A549 (cell line): ENCODE results near the gene TMEM88. TPM values are rescaled to one million over a fixed set of nuclear protein-coding genes. Genes with fewer than 3 reads are reported as not detected.

Source experiments
- ATAC-seq, 2 experiments: fragments of 200-7000 bp in 1 of 2; fragments of >200 bp in 1 of 2; cut with Nextera tagmentation in 1 of 2; cut with Tn5 transposase in 1 of 2; 3 replicates each; pipeline versions ENCODE4 v1.8.0 to v1.9.1; 2018 to 2020; ENCODE audit warnings: mild to moderate bottlenecking in 1 of 2, moderate library complexity in 1 of 2
- CTCF ChIA-PET: fragments of 300-600 bp; sonication (Branson Sonifier 250); formaldehyde crosslinking; extraction: SDS; loops from one replicate; lab custom pipeline; 2021; ENCODE audit warnings: antibody characterized with exemption, inconsistent platforms; lab: Yijun Ruan, JAX
- POLR2A ChIA-PET: fragments of 350-600 bp; formaldehyde crosslinking; extraction: SDS; loops from one replicate; lab custom pipeline; 2021; ENCODE audit warnings: antibody characterized with exemption, inconsistent platforms; lab: Yijun Ruan, JAX
- DNase-seq, 2 experiments: peaks; one replicate each; pipeline versions ENCODE4 v3.0.0 to v3.0.0-alpha.2; 2011 to 2016; ENCODE audit warnings: low read depth in 1 of 2, low spot score in 1 of 2
- FAIRE-seq: peaks from 2 replicates; lab custom pipeline; 2011; peaks lifted over from hg19 to GRCh38; lab: Jason Lieb, UNC
- H3K27ac ChIP-seq, 2 experiments: fragments of >200 bp; sonication (Bioruptor Twin); formaldehyde crosslinking; 3 replicates each; pipeline ENCODE4 v1.5.1; 2016 to 2017
- H3K4me1 ChIP-seq: fragments of >200 bp; sonication (Bioruptor Twin); formaldehyde crosslinking; 3 replicates; pipeline ENCODE4 v1.6.1; 2016
- H3K4me2 ChIP-seq: fragments of >200 bp; sonication (Bioruptor Twin); formaldehyde crosslinking; 3 replicates; pipeline ENCODE4 v1.6.1; 2016
- H3K4me3 ChIP-seq: fragments of >200 bp; sonication (Bioruptor Twin); formaldehyde crosslinking; 3 replicates; pipeline ENCODE4 v1.5.1; 2016
- H3K9me3 ChIP-seq: fragments of >200 bp; sonication (Bioruptor Twin); formaldehyde crosslinking; 3 replicates; pipeline ENCODE4 v1.6.1; 2016
- CBX2 ChIP-seq: fragments of 200-600 bp; sonication (generic); IDR thresholded peaks from 2 replicates; pipeline ENCODE4 v1.6.1; 2016; ENCODE audit warnings: low read depth, mild to moderate bottlenecking, borderline replicate concordance
- CBX8 ChIP-seq: fragments of 200-600 bp; sonication (generic); IDR thresholded peaks from 2 replicates; pipeline ENCODE4 v1.6.1; 2016
- CHD4 ChIP-seq: fragments of 200-600 bp; sonication (generic); IDR thresholded peaks from 2 replicates; pipeline ENCODE4 v1.6.1; 2016; ENCODE audit warnings: antibody characterized with exemption, mild to moderate bottlenecking, borderline replicate concordance
- FOSL2 ChIP-seq, 2 experiments: fragments of 450-650 bp in 1 of 2; fragments of >200 bp in 1 of 2; sonication (Bioruptor Twin) in 1 of 2; formaldehyde crosslinking; IDR thresholded peaks; 2 replicates each; pipeline versions ENCODE4 v1.5.0 to v1.6.1; 2016 to 2020; ENCODE audit warnings: mild to moderate bottlenecking in 1 of 2, moderate library complexity in 1 of 2
- FOXS1 ChIP-seq: fragments of 250-450 bp; sonication (Bioruptor Pico); IDR thresholded peaks from 2 replicates; pipeline ENCODE4 v1.5.0; 2020; ENCODE audit warnings: mild to moderate bottlenecking, moderate library complexity
- HDAC2 ChIP-seq: fragments of 200-600 bp; sonication (generic); IDR thresholded peaks from 2 replicates; pipeline ENCODE4 v1.6.1; 2016
- HEYL ChIP-seq: fragments of 250-450 bp; sonication (Bioruptor Pico); IDR thresholded peaks from 2 replicates; pipeline ENCODE4 v1.8.0; 2021; ENCODE audit warnings: mild to moderate bottlenecking, moderate library complexity
- HOXB5 ChIP-seq: fragments of 250-450 bp; sonication (Bioruptor Pico); IDR thresholded peaks from 2 replicates; pipeline ENCODE4 v1.5.0; 2020; ENCODE audit warnings: mild to moderate bottlenecking, moderate library complexity
- JUN ChIP-seq, 2 experiments: fragments of >200 bp; sonication (Bioruptor Twin); formaldehyde crosslinking; IDR thresholded peaks; 2 replicates in 1 of 2; 3 replicates in 1 of 2; pipeline ENCODE4 v1.6.1; 2016 to 2017
- KDM1A ChIP-seq: fragments of 200-600 bp; sonication (generic); IDR thresholded peaks from 2 replicates; pipeline ENCODE4 v1.6.1; 2016; ENCODE audit warnings: low read depth, mild to moderate bottlenecking
- MAFK ChIP-seq: fragments of 450-650 bp; IDR thresholded peaks from 2 replicates; pipeline ENCODE4 v1.6.1; 2014; ENCODE audit not compliant: partially characterized antibody
- MYC ChIP-seq: IDR thresholded peaks from 2 replicates; pipeline ENCODE4 v1.6.1; 2012; ENCODE audit warnings: mild to moderate bottlenecking, inconsistent platforms, low read length, improper control_type of control experiment, borderline replicate concordance
- NPAS2 ChIP-seq: fragments of 250-450 bp; sonication (Bioruptor Pico); IDR thresholded peaks from 2 replicates; pipeline ENCODE4 v1.8.0; 2022; ENCODE audit warnings: mild to moderate bottlenecking, moderate library complexity, borderline replicate concordance
- PHF8 ChIP-seq: fragments of 200-600 bp; sonication (generic); IDR thresholded peaks from 2 replicates; pipeline ENCODE4 v1.6.1; 2016; ENCODE audit warnings: low read depth, mild to moderate bottlenecking, antibody characterized with exemption, moderate library complexity, borderline replicate concordance
- POLR2A ChIP-seq: IDR thresholded peaks from 2 replicates; pipeline ENCODE4 v1.6.1; 2012; ENCODE audit warnings: mild to moderate bottlenecking, low read length
- POLR2AphosphoS2 ChIP-seq: conservative IDR thresholded peaks from 2 replicates; pipeline ENCODE4 v1.6.1; 2012; ENCODE audit warnings: low read length, improper control_type of control experiment, inconsistent platforms
- RCOR1 ChIP-seq: fragments of 150-350 bp; IDR thresholded peaks from 2 replicates; pipeline ENCODE4 v1.6.1; 2014; ENCODE audit warnings: antibody characterized with exemption, low read length, low read depth
- SREBF2 ChIP-seq: fragments of 450-650 bp; IDR thresholded peaks from 2 replicates; pipeline ENCODE4 v1.6.1; 2014; ENCODE audit warnings: mild to moderate bottlenecking, moderate library complexity
- ZNF302 ChIP-seq: fragments of 250-450 bp; sonication (Bioruptor Pico); IDR thresholded peaks from 2 replicates; pipeline ENCODE4 v1.9.0; 2021; ENCODE audit warnings: inconsistent platforms, mild to moderate bottlenecking, moderate library complexity
- WGBS: methylation state at CpG from one replicate; pipeline ENCODE4 v1.1.6; 2017; ENCODE audit errors: missing lambda C conversion rate; 5-methylcytosine and 5-hydroxymethylcytosine counted together
- polyA plus RNA-seq, 4 experiments: library from polyadenylated mRNA; depleted of rRNA in 3 of 4; stranded (reverse); fragments of >200 nt; fragmentation: RNase III in 1 of 4; extraction: RNeasy Plus Mini Kit Qiagen cat#74134 plus additional on column Dnase treatment in 1 of 4; gene quantifications; 2 replicates in 3 of 4; 3 replicates in 1 of 4; pipeline ENCODE4 v1.2.3, GENCODE V29; 2011 to 2017
- TF ChIP-seq, protein P1 (sequence below): fragments of 200-600 bp; sonication (generic); IDR thresholded peaks from 2 replicates; pipeline ENCODE4 v1.6.1; 2016; ENCODE audit warnings: antibody characterized with exemption, mild to moderate bottlenecking, moderate library complexity
- TF ChIP-seq, protein P2 (sequence below): IDR thresholded peaks from 2 replicates; pipeline ENCODE4 v1.6.1; 2012
- TF ChIP-seq, protein P3 (sequence below): IDR thresholded peaks from 2 replicates; pipeline ENCODE4 v1.6.1; 2012
- TF ChIP-seq, protein P4 (sequence below): fragments of >200 bp; sonication (Bioruptor Twin); formaldehyde crosslinking; IDR thresholded peaks from 3 replicates; pipeline ENCODE4 v1.5.1; 2016
- TF ChIP-seq, protein P5 (sequence below): fragments of >200 bp; sonication (Bioruptor Twin); formaldehyde crosslinking; IDR thresholded peaks from 2 replicates; pipeline ENCODE4 v1.6.1; 2016
- TF ChIP-seq, protein P6 (sequence below): fragments of >200 bp; sonication (Bioruptor Twin); formaldehyde crosslinking; IDR thresholded peaks from 3 replicates; pipeline ENCODE4 v1.6.1; 2016
- TF ChIP-seq, protein P7 (sequence below): fragments of 250-450 bp; sonication (Bioruptor Pico); IDR thresholded peaks from 2 replicates; pipeline ENCODE4 v1.5.0; 2021; ENCODE audit warnings: mild to moderate bottlenecking, moderate library complexity, borderline replicate concordance

The TMEM88 gene
- polyA plus RNA-seq, 2 of the 4 experiments (the other 2 are of a cell fraction): 0.17 to 0.48 TPM

DNA sequence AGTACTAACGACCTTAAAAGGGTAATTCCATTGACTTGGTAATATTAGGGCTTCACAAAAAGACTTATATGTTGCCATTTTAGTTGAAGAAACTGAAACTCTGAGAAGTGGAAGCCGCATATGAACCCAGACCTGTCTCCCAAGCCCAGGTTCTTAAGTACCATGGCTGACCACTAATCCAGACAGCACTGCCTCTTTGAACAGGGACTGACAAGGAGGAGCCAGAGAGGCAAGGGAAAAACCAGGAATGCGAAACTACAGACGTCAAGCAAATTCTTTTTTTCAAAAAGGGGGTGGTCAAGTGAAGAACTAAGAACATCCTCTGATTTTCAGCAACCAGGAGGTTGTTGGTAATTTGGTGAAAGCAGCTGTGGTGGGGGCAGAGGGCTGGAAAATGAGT is 18.2 kb downstream of the TMEM88 start:
- Histone ChIP-seq H3K4me3 (no peak overlapping the region), H3K27ac (no peak overlapping the region)
- no peak for FAIRE-seq
- no peak for TF ChIP-seq MYC
- no peak for TF ChIP-seq JUN (IDR thresholded peaks at IDR 0.05)
- TF ChIP-seq HDAC2: no peak
- TF ChIP-seq, protein P1, sequence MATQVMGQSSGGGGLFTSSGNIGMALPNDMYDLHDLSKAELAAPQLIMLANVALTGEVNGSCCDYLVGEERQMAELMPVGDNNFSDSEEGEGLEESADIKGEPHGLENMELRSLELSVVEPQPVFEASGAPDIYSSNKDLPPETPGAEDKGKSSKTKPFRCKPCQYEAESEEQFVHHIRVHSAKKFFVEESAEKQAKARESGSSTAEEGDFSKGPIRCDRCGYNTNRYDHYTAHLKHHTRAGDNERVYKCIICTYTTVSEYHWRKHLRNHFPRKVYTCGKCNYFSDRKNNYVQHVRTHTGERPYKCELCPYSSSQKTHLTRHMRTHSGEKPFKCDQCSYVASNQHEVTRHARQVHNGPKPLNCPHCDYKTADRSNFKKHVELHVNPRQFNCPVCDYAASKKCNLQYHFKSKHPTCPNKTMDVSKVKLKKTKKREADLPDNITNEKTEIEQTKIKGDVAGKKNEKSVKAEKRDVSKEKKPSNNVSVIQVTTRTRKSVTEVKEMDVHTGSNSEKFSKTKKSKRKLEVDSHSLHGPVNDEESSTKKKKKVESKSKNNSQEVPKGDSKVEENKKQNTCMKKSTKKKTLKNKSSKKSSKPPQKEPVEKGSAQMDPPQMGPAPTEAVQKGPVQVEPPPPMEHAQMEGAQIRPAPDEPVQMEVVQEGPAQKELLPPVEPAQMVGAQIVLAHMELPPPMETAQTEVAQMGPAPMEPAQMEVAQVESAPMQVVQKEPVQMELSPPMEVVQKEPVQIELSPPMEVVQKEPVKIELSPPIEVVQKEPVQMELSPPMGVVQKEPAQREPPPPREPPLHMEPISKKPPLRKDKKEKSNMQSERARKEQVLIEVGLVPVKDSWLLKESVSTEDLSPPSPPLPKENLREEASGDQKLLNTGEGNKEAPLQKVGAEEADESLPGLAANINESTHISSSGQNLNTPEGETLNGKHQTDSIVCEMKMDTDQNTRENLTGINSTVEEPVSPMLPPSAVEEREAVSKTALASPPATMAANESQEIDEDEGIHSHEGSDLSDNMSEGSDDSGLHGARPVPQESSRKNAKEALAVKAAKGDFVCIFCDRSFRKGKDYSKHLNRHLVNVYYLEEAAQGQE: no peak
- TF ChIP-seq HEYL (CRISPR knock-in tag): no peak
- no peak for TF ChIP-seq KDM1A
- TF ChIP-seq MAFK: no peak
- TF ChIP-seq, protein P2, sequence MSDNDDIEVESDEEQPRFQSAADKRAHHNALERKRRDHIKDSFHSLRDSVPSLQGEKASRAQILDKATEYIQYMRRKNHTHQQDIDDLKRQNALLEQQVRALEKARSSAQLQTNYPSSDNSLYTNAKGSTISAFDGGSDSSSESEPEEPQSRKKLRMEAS: no peak
- no peak for TF ChIP-seq PHF8
- TF ChIP-seq ZNF302 (CRISPR knock-in tag): no peak
- no peak for TF ChIP-seq HOXB5
- TF ChIP-seq CHD4: no peak
- no peak for TF ChIP-seq CBX2
- TF ChIP-seq, protein P3, sequence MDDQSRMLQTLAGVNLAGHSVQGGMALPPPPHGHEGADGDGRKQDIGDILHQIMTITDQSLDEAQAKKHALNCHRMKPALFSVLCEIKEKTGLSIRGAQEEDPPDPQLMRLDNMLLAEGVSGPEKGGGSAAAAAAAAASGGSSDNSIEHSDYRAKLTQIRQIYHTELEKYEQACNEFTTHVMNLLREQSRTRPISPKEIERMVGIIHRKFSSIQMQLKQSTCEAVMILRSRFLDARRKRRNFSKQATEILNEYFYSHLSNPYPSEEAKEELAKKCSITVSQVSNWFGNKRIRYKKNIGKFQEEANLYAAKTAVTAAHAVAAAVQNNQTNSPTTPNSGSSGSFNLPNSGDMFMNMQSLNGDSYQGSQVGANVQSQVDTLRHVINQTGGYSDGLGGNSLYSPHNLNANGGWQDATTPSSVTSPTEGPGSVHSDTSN: no peak
- TF ChIP-seq, protein P4, sequence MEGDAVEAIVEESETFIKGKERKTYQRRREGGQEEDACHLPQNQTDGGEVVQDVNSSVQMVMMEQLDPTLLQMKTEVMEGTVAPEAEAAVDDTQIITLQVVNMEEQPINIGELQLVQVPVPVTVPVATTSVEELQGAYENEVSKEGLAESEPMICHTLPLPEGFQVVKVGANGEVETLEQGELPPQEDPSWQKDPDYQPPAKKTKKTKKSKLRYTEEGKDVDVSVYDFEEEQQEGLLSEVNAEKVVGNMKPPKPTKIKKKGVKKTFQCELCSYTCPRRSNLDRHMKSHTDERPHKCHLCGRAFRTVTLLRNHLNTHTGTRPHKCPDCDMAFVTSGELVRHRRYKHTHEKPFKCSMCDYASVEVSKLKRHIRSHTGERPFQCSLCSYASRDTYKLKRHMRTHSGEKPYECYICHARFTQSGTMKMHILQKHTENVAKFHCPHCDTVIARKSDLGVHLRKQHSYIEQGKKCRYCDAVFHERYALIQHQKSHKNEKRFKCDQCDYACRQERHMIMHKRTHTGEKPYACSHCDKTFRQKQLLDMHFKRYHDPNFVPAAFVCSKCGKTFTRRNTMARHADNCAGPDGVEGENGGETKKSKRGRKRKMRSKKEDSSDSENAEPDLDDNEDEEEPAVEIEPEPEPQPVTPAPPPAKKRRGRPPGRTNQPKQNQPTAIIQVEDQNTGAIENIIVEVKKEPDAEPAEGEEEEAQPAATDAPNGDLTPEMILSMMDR: no peak
- TF ChIP-seq, protein P5, sequence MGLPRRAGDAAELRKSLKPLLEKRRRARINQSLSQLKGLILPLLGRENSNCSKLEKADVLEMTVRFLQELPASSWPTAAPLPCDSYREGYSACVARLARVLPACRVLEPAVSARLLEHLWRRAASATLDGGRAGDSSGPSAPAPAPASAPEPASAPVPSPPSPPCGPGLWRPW: no peak
- TF ChIP-seq POLR2A: no peak
- TF ChIP-seq, all 56 proteins: peak for 0
- ChIA-PET POLR2A (no interaction called here), CTCF (interaction anchor here (0.6 to 10.6 kb wide), 6 partner anchors 10 to 700 kb away, joined by 3 to 108 read pairs (median 5); partner anchors contain the start of genes CYB5D1 and NAA38)
- Histone ChIP-seq H3K9me3 (no peaks in the 10 kb centered on the region), H3K4me1 (no peaks in the 10 kb centered on the region), H3K4me2 (no peak overlapping the region)
- ATAC-seq (peak in 1 of 2 experiments; percentile 23; a peak in 1 of 6 replicates), DNase-seq (no peak)
- 74% methylated on average over 4 of the region's 4 CpGs for WGBS

DNA sequence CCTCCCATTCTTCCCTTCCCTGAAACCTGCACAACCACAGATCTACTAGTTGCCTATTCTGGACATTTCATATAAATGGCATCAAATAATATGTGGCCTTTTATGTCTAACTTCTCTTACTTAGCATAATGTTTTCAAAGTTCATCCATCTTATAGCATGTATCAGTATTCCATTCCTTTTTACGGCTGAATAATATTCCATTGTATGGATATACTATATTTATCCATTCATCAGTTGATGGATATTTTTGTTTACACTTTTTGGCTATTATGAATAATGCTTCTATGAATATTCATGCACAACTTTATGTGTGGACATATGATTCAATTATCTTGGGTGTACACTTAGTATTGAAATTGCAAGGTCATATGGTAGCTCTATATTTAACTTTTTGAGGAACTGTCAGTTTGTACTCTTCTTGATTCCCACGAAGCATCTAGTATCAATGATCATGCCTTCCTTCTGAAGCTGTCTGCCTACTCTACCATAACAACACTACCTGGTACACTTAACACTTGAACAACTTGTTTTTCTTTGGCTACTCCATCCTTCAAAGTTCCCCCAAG is 21.0 kb downstream of the TMEM88 start:
- peak; percentile 77 for FAIRE-seq
- WGBS: 82% methylated on average over 2 of the region's 2 CpGs

More for the DNA sequence above, 21.0 kb downstream of the TMEM88 start:
- Histone ChIP-seq H3K27ac (no peak overlapping the region), H3K4me2 (no peak overlapping the region), H3K9me3 (no peaks in the 10 kb centered on the region), H3K4me3 (no peak overlapping the region), H3K4me1 (no peaks in the 10 kb centered on the region)
- ChIA-PET POLR2A (interaction anchor here (1.4 kb wide), 1 partner anchor 10 kb away, joined by 3 read pairs; no protein-coding TSS in a partner anchor), CTCF (interaction anchor here (1.6 to 10.6 kb wide), 4 partner anchors 13 to 114 kb away, joined by 5 to 108 read pairs (median 11); partner anchors contain the start of gene NAA38)
- DNase-seq (no peak), ATAC-seq (no peak)
- TF ChIP-seq POLR2A (no peak), SREBF2 (no peak), CBX8 (no peak), RCOR1 (no peak), CBX2 (no peak), PHF8 (no peak), MAFK (no peak), FOXS1 (CRISPR knock-in tag) (no peak), CHD4 (no peak), ZNF302 (CRISPR knock-in tag) (no peak), NPAS2 (no peak), FOSL2 (IDR thresholded peaks at IDR 0.05) (no peak), FOSL2 (CRISPR knock-in tag; IDR thresholded peaks at IDR 0.05) (no peak), POLR2AphosphoS2 (no peak)
- TF ChIP-seq, protein P6, sequence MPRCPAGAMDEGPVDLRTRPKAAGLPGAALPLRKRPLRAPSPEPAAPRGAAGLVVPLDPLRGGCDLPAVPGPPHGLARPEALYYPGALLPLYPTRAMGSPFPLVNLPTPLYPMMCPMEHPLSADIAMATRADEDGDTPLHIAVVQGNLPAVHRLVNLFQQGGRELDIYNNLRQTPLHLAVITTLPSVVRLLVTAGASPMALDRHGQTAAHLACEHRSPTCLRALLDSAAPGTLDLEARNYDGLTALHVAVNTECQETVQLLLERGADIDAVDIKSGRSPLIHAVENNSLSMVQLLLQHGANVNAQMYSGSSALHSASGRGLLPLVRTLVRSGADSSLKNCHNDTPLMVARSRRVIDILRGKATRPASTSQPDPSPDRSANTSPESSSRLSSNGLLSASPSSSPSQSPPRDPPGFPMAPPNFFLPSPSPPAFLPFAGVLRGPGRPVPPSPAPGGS: no peak
- TF ChIP-seq, protein P7, sequence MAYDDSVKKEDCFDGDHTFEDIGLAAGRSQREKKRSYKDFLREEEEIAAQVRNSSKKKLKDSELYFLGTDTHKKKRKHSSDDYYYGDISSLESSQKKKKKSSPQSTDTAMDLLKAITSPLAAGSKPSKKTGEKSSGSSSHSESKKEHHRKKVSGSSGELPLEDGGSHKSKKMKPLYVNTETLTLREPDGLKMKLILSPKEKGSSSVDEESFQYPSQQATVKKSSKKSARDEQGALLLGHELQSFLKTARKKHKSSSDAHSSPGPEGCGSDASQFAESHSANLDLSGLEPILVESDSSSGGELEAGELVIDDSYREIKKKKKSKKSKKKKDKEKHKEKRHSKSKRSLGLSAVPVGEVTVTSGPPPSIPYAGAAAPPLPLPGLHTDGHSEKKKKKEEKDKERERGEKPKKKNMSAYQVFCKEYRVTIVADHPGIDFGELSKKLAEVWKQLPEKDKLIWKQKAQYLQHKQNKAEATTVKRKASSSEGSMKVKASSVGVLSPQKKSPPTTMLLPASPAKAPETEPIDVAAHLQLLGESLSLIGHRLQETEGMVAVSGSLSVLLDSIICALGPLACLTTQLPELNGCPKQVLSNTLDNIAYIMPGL (CRISPR knock-in tag): no peak
